Testis (tissue), 2 donors: Measurements from ENCODE around the gene IZUMO4.

Source experiments
- CTCF ChIP-seq, 3 experiments: fragments of 450-650 bp in 2 of 3; fragments of 200-600 bp in 1 of 3; sonication (generic) in 1 of 3; IDR thresholded peaks; one replicate each; pipeline ENCODE4 v1.5.1; 2016 to 2019; ENCODE audit warnings: antibody characterized with exemption in 3 of 3, mild to moderate bottlenecking in 2 of 3, moderate library complexity in 1 of 3
- POLR2A ChIP-seq: fragments of 450-650 bp; IDR thresholded peaks from one replicate; pipeline ENCODE4 v1.6.1; 2017; ENCODE audit warnings: antibody characterized with exemption, mild to moderate bottlenecking, moderate library complexity

DNA sequence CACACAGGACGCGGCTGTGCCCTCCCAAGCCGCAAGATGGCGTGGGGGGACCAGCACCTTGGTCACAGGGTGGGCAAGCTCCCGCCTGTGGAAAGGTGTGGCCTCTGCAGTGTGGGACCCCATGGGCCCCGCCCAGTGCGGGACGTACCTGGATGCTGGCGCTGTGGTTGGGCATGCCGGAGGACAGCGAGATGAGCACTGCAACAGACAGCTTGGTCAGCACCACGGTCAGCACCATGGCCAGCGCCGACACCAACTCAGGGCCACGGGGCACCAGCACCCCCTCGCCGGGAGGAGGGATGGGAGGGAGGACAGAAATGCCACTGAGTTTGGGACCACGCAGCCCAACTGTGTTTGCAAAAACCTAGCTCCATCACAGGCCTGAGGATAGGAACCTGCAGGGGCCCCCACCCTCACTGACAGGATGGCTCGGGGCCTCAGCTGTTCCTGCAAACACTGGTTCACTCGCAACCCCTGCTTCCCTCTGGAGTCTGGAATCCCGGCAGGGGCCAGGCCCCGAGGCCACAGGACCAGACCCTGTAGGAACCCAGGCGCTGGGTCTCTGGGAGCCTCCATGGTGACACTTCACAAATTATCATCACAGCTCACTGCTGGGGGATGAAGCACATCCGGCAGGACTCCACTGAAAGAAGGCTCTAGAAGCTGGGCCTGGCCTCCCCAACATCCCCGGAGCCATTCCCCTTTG is 27.1 kb downstream of the IZUMO4 start:
- TF ChIP-seq CTCF (IDR thresholded peaks at IDR 0.05) (no peak), POLR2A (no peak)
